HG03442 (cell line): ENCODE measurements around the gene RAB30.

Source experiments
- ATAC-seq: cut with Tn5 transposase; IDR thresholded peaks from one replicate; pipeline ENCODE4 v1.9.1; 2021; ENCODE audit warnings: mild to moderate bottlenecking, moderate library complexity; ENCODE audit not compliant: unreplicated experiment

Gene RAB30, protein sequence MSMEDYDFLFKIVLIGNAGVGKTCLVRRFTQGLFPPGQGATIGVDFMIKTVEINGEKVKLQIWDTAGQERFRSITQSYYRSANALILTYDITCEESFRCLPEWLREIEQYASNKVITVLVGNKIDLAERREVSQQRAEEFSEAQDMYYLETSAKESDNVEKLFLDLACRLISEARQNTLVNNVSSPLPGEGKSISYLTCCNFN

DNA sequence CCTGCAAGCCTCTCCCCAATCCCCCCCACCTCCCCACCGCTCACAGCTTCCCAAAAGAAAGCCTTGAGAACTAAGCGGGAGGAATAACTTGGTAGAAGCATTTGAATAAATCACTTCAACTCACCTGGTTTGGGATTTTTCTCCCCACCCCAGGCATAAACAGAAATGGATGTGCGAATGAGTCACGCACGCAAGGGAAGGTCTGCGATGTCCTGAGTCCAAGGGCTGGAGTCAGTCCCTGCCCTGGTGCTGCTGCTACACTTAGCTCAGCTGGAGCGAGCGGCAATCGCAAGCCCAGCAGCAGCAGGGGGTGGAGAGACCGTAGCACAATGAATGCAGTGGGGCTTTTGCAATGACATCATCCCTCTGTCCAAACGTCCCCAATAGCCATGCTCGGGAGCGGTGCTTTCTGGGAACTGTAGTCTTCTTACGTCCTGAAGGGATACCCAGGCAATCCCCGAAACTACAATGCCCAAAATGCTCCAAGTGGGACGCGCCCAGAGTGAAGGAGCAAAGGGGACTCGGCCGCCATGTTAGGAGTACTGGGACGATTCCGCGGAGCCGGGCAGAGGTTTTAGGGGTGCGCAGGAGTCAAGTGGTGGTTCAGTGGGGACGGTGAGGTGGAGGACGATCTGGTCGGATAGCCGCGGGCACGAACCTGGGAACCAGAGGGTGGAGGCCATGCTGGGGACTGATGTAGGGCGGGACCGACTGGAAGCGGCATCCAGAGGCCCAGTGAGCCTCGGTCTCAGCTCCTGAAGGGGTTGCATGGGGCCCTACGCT, at the start of gene RAB30:
RAB30 (minus strand) TSS at position 331 of the 783 bp plus-strand sequence. CDS start 74,581 bp downstream, outside the sequence.
- ATAC-seq = peak; percentile 96

- ATAC-seq = no peak
These were observed 48.6 kb upstream of the RAB30 start for GRCh38 chr11:83120327-83120726.

- ATAC-seq = no peak
These were observed 47.5 kb upstream of the RAB30 start for GRCh38 chr11:83119216-83119615.

DNA sequence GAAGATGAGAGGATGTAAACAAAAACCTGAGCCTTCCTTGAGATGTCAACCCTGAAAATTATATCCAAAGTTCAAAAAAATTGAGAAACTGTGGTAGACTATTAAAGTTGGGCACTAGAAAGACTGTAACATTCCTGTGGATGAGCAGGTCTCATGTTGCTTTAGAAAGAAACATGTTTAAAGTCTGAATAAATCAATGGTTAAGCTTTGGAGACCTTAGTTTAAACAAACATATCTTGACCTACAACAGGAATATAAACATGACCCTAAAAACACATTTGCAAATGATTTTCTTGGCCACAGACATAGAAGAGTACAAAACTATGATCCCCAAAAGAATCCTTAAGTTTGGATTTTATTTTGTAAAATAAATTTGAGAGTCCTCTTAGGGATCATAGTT, 47.1 kb upstream of the RAB30 start:
- no peak for ATAC-seq

DNA sequence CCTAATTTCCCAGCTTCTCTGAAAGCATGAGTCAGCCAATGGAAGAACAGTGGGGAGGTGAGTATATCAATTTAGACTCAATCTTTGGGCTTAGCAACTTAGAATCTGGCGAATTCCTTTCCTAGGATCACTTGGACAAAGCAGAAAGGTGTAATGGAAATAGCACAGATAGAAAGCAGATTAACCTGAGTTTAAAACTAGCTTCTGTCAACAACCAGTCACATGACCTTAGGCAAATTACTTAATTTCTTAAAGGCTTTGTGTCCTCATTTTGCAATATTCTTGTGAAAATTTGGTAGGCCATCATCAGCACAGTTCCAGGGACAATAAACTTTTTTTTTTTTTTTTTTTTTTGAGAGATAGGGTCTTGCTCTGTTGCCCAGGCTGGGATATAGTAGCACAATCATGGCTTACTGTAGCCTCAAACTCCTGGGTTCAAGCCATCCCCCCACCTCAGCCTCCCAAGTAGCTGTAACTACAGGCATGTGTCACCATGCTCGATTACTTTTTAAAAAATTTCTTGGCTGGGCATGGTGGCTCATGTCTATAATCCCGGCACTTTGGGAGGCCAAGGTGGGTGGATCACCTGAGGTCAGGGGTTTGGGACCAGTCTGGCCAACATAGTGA, 44.4 kb upstream of the RAB30 start:
- ATAC-seq = no peak

DNA sequence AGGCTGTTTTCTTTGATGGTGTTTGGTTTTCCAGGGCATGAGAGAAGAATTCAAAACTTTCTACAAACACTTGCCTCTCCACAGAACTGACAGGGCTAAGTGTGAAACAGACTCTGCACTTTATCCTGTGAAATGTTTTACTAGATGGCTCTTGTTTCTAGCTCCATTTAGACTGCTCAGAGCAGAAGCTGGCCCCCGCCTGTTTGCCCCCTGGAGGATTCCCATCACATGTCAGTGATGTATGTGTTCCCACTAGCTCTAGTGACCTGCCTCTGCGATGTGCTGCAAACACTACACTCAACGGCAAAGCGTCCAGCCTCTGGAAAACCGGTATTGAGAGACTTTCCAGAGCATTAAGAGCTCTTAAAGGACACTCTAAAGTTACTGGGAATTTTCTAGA, 43.9 kb upstream of the RAB30 start:
- no peak for ATAC-seq

DNA sequence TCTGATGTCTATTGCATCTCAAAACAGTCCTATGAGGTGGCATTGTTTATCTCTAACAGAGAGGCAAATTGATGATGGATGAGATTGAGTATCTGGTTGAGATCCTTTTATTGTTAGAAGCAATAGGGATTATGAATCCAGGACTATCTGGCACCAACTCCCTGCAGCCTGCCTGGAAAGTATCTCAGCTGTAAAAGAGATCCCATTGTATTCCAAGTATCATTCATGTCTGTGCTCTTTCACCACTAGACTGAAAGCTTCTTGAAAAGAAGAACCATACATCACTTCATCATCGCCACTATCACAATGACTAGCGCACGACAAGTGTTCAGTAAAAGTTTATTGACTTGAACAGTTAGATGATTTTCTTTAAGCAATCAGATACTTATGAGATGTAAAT, 43.3 kb upstream of the RAB30 start:
- no peak for ATAC-seq

- ATAC-seq = no peak
These were observed 41.2 kb upstream of the RAB30 start for GRCh38 chr11:83112886-83113285.

DNA sequence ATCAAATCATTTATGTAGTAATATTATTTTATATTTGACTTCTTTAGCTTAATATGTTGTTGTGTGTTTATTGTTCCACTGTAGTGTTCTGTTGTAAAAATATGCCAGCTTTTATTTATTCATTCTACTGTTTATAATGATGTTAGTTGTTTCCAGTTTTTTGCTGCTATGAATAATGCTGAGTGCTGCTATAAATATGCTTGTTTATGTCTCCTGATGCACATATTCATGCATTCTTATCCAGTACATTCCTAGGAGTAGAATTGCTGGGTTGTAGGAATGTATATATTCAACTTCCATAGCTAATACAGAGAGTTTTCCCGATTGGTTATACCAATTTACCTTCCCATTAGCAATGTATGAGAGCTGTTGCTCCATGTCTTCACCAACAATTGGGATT, 33.5 kb upstream of the RAB30 start:
- ATAC-seq = no peak

GRCh38 chr11:83102834-83103233, 31.1 kb upstream of the RAB30 start:
- ATAC-seq = no peak

DNA sequence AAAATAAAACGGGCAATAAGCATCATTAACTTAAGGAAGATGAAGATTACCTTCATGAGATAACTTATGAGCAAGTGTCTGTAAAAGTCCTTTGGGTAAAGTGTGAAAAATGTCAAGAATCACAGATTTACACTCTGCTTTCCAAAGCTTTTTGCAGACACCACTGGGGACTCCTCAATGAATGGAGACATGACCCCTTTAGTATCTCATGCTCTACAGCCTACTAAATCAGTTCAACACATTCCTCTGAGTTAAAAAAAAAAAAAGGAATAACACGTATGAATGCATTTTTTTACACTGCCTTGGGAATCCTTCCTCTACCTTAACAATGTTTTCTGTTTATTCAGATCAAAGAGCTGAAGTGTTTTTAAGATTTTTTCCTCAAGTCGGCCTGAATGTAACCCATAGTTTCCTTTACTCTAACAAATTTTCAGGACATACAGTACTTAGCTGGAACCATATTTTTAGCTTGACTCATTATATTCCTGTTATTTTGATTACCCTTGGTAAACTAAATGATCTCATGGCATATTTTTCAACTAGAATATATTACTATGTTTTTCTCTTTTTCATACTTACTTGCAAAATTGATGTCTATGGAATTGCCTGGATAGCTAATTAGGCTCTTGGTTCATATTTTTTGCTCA, 25.9 kb upstream of the RAB30 start:
- no peak for ATAC-seq

GRCh38 chr11:83093634-83094033, 21.9 kb upstream of the RAB30 start:
- ATAC-seq = no peak

- no peak for ATAC-seq
These were observed 21.0 kb upstream of the RAB30 start for GRCh38 chr11:83092488-83093384.

GRCh38 chr11:83088965-83089364, 17.3 kb upstream of the RAB30 start:
- ATAC-seq = no peak

DNA sequence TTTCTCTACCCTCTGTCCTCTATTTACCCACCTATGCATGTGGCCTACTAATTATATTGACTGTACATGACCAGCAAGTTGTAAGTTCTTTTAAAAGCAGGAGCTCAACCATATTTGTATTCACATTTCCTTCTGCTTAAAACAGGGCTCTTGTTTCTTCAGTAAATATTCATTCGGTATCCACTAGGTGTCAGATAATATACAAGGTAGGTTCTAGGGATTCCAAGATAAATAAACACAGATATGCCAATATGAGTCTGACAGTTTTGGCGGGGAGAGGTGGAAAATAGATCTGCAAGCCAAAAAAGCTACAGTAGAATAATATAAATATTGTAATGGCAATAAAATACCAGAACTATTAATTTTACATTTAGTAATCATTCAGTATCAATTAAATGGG, 15.3 kb upstream of the RAB30 start:
- no peak for ATAC-seq

DNA sequence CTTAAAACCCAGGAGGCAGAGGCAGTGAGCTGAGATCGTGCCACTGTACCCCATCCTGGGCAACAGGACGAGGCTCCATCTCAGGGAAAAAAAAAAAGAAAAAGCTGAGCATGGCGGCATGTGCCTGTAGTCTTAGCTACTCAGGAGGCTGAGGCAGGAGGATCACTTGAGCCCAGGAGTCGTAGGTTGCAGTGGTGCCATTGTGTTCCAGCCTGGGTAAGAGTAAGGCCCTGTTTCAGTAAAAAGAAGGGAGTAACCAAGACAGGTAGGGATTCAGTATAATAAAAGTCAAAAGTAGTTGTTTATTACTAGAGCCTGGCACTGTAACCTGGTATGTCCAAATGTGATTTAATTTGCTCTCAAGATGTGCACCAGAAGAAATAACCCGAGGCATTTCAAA, 8.1 kb upstream of the RAB30 start:
- ATAC-seq = no peak

DNA sequence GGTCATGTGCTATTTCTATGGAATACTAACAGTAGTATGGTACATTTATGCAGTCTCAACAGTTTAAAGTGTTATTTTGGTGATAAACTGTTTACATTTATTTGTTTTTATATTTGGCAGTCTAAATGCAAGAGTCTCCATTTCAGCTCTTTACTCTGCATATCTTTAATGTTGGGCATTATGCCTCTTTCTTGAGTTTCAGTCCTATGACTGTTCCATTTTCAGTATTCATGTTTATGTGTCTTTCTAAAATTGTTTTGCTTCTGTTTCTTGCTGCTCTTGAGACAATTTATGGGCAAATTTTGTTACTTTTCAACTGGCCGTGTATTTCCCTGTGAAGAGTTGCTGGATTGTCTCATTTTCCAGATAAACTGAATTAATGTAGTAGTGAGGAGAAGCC, 6.6 kb upstream of the RAB30 start:
- ATAC-seq = no peak

GRCh38 chr11:83073884-83074283, 2.2 kb upstream of the RAB30 start:
- no peak for ATAC-seq

DNA sequence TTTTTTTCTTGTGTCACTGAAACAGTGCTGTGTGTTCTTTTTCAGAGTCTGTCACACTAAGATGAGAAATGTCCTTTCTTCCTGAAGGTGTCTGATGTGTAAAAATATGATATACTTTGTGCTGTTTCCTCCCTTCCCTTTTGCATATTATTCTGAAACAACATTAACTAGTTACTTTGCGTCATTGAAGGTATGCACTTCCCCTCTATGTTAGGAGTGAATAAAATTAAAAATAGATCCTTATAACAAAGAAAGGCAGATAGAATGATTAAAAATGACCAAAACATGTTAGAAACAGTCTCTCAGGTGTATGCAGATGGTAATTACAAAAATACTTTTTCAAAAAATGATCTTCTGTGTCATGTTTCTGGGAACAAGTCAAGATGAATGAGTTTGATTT, 1.6 kb upstream of the RAB30 start:
- ATAC-seq = no peak

- ATAC-seq = no peak
These were observed 899 bp upstream of the RAB30 start for GRCh38 chr11:83072350-83073242.
